ENCODE data around the gene AGMO. TPM values are rescaled to one million over a fixed set of nuclear protein-coding genes. Genes with fewer than 3 reads are reported as not detected.

AGMO gene
- total RNA-seq, 1 donor from 2014 or later: 0.36 TPM

- H3K4me1 ChIP-seq: no peaks in the 10 kb centered on the region
- peaks cover 5% of the 10 kb centered on the region for H3K9me3 ChIP-seq (replicated peaks)
- no peak for TF ChIP-seq CTCF (IDR thresholded peaks at IDR 0.05; ENCODE audit: borderline replicate concordance)
- intact Hi-C loops (cut with micrococcal nuclease): no loop called here
- H3K4me3 ChIP-seq: no peak overlapping the region
- no peaks in the 10 kb centered on the region for H3K27me3 ChIP-seq (ENCODE audit: low read depth)
- no peak overlapping the region for H3K27ac ChIP-seq (replicated peaks)
- DNase-seq: no peak
- H3K36me3 ChIP-seq: no peaks in the 10 kb centered on the region
Measured at GRCh38 chr7:15566476-15566875, 4.7 kb upstream of the AGMO start.

- Histone ChIP-seq H3K4me1 (peaks cover 31% of the 10 kb centered on the region), H3K4me3 (peak overlapping the region; percentile 54), H3K36me3 (no peaks in the 10 kb centered on the region), H3K27ac (replicated peaks) (peak overlapping the region; percentile 84), H3K9me3 (replicated peaks) (peaks cover 5% of the 10 kb centered on the region), H3K27me3 (ENCODE audit: low read depth) (no peaks in the 10 kb centered on the region)
- no peak for DNase-seq
- intact Hi-C loops (cut with micrococcal nuclease): no loop called here
- TF ChIP-seq CTCF (IDR thresholded peaks at IDR 0.05; ENCODE audit: borderline replicate concordance): no peak
Measured at GRCh38 chr7:15560968-15561367, 847 bp downstream of the AGMO start.

- no peak for TF ChIP-seq CTCF (IDR thresholded peaks at IDR 0.05; ENCODE audit: borderline replicate concordance)
- H3K4me3 ChIP-seq: no peak overlapping the region
- peaks cover 5% of the 10 kb centered on the region for H3K9me3 ChIP-seq (replicated peaks)
- H3K27me3 ChIP-seq (ENCODE audit: low read depth): no peaks in the 10 kb centered on the region
- H3K4me1 ChIP-seq: peaks cover 37% of the 10 kb centered on the region
- peak overlapping the region; percentile 84 for H3K27ac ChIP-seq (replicated peaks)
- no peak for DNase-seq
- H3K36me3 ChIP-seq: no peaks in the 10 kb centered on the region
- intact Hi-C loops (cut with micrococcal nuclease): no loop called here
Measured at GRCh38 chr7:15559416-15559928, 2.3 kb downstream of the AGMO start.

GRCh38 chr7:15558756-15559155 is 3.1 kb downstream of the AGMO start:
- TF ChIP-seq CTCF (IDR thresholded peaks at IDR 0.05; ENCODE audit: borderline replicate concordance): no peak
- peaks cover 5% of the 10 kb centered on the region for H3K9me3 ChIP-seq (replicated peaks)
- intact Hi-C loops (cut with micrococcal nuclease): no loop called here
- no peak overlapping the region for H3K4me3 ChIP-seq
- H3K4me1 ChIP-seq: peaks cover 37% of the 10 kb centered on the region
- peak overlapping the region; percentile 84 for H3K27ac ChIP-seq (replicated peaks)
- no peaks in the 10 kb centered on the region for H3K36me3 ChIP-seq
- H3K27me3 ChIP-seq (ENCODE audit: low read depth): no peaks in the 10 kb centered on the region
- no peak for DNase-seq

- Histone ChIP-seq H3K9me3 (replicated peaks) (peaks cover under 1% of the 10 kb centered on the region), H3K27me3 (ENCODE audit: low read depth) (no peaks in the 10 kb centered on the region), H3K4me1 (peaks cover 37% of the 10 kb centered on the region), H3K27ac (replicated peaks) (peak overlapping the region; percentile 84), H3K36me3 (no peaks in the 10 kb centered on the region), H3K4me3 (peak overlapping the region; percentile 54)
- TF ChIP-seq CTCF (IDR thresholded peaks at IDR 0.05; ENCODE audit: borderline replicate concordance): no peak
- DNase-seq: no peak
- intact Hi-C loops (cut with micrococcal nuclease): no loop called here
Measured at GRCh38 chr7:15557686-15558085, 4.1 kb downstream of the AGMO start.

All from left ventricle myocardium inferior (tissue), 1 donor.